ENCODE measurements around the gene ELP4.

The ELP4 gene

DNA sequence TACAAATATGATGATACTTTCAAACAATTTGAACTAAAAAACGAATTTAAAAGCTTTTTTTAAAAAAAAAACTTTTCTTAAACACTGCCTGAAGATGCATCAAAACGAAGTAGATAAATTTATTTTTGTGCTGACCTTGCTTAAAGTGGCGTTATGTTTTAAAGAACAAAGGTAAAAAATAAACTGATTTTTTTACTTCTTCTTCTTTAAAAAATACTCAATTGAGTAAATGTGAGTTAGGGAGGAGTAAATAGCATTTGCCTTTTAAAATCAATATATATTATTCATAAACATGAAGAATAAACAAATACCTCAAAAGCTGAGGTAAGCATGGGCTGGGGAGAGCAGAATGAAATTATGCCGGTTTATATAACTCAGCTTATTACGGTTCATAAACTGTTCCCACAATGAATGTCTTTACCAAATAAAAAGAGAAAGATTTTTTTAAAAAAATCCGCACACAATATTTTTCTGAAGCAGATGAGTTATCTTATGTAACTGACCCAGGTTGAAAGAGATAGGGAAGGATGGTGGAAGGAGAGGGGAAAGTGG, 292.5 kb downstream of the ELP4 start:
- TF ChIP-seq CTCF (IDR thresholded peaks at IDR 0.05; ENCODE audit: insufficient read depth, missing control alignments) = no peak
- no peak for DNase-seq (ENCODE audit: insufficient read length, low spot score)
- FAIRE-seq = no peak

GRCh38 chr11:31802609-31802989, 293.0 kb downstream of the ELP4 start:
- no peak for FAIRE-seq
- no peak for DNase-seq (ENCODE audit: insufficient read length, low spot score)
- no peak for TF ChIP-seq CTCF (IDR thresholded peaks at IDR 0.05; ENCODE audit: insufficient read depth, missing control alignments)

DNA sequence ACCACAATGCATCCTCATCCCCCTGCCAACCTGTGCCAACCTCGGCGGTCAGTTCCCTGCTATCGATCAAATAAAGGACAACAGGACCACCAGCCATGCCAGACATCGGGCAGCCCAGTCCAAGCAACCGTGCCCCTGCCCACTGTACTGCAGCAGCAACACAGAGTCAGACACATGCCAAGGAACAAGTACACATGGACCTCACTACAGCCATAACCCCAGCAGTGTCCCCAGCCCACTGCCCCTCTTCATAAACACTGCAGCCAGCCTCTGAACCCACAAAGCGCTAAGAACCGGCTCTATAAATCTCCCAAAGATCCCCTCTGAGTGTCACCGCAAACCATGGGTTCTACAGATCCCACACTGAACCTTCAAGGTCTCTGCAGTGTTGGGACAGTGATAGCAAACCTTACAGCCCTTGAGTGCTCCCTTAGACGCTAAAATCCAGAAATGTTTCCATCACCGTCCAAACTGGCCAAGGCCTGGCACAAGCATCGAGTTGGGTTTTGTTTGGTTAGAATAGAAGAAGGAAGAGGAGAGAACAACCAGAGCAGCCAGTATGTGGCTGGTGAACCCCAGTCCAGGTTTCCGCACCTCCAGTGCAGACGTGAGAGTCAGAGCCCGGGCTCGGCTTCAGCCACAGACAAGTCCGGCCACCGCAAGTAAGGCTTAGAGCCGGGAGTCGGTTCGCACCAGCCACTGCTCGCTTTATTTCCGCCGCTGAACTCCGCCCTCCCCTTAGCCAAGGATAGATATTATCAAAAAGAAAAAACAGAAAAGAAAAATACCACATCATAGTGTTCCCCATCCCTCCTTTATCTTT, 293.6 kb downstream of the ELP4 start:
- no peak for FAIRE-seq
- DNase-seq (ENCODE audit: insufficient read length, low spot score) = no peak
- TF ChIP-seq CTCF (IDR thresholded peaks at IDR 0.05; ENCODE audit: insufficient read depth, missing control alignments) = no peak

DNA sequence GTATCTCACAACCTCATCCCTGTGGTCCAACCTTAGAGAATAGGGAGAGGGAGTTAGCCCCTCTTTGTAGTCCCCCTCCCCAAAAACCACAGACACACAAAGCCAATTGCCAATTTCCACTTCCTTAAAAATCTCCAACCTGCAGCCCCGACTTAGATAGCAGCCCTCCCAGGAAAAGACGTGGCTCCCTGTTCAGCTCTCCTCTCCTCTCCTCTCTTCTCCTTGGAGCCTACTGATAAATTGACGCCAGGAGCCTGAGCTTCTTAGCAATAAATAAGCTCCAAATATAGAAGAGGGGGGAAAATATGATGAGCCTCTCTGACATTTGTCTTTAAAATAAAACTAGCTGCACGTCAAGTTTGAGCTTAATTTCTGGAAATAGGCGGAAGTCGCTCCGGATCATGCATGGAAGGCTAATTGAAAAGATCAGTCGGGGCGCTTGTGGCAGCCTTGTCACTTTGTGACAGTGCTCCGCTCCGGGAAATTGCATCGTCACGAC, 294.3 kb downstream of the ELP4 start:
- DNase-seq (ENCODE audit: insufficient read length, low spot score) (no peak), FAIRE-seq (no peak)
- no peak for TF ChIP-seq CTCF (IDR thresholded peaks at IDR 0.05; ENCODE audit: insufficient read depth, missing control alignments)

DNA sequence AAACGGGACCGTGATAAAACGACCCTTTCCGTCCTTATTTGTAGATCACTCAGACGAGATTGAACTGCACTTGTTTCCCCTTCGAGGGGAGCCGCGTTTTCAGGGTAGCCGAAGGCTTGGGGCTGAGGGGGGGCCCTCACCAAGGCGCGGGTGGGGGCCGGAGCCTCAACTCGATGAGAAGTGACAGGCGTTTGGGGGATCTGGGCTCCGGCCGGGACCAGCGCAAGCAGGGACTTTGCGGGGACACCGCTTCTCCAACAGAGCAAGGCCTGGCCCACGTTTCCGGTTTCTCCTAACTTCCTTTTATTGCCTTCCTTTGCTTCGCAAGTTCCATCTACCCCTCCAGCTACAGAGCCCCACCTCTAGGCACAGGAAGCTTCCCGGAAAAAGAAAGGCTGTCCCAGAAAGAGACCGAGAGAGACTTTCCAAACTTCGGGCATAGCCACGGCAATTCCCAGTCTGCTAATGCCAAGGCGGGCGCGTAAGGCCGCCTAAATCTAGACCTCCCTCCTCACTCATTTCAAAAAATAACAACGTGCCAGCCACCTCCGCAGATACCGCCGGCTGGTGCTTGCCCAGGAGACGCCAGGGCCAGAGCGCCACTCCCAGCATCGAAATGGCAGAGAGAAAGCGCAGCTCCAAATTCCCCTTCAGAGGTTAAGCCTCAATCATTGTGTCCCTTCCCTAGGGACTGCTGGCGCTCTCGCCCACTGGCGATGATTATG, 294.9 kb downstream of the ELP4 start:
- FAIRE-seq (no peak), DNase-seq (ENCODE audit: insufficient read length, low spot score) (peak; percentile 63)
- TF ChIP-seq CTCF (IDR thresholded peaks at IDR 0.05; ENCODE audit: insufficient read depth, missing control alignments) = no peak

- DNase-seq (ENCODE audit: insufficient read length, low spot score) = peak; percentile 23
- TF ChIP-seq CTCF (IDR thresholded peaks at IDR 0.05; ENCODE audit: insufficient read depth, missing control alignments) = no peak
- FAIRE-seq = no peak
Observed at GRCh38 chr11:31805037-31805628, 295.6 kb downstream of the ELP4 start.
